HCT116 (cell line): ENCODE measurements around the gene SYT10. TPM values are rescaled to one million over a fixed set of nuclear protein-coding genes. Genes with fewer than 3 reads are reported as not detected.

Experiments used
- ATAC-seq: fragments of 200-7000 bp; cut with Tn5 transposase; 2 replicates; pipeline ENCODE4 v1.9.1; 2020; ENCODE audit warnings: mild to moderate bottlenecking, moderate library complexity
- BruUV-seq: library from RNA; stranded (reverse); fragments of 400-500 nt; replicated peaks from 2 replicates; lab custom pipeline; 2021; lab: Mats Ljungman, UMichigan
- CTCF ChIA-PET: fragments of 300-600 bp; sonication (Branson Sonifier 250); formaldehyde crosslinking; loops from one replicate; lab custom pipeline; 2021; ENCODE audit warnings: antibody characterized with exemption; lab: Charles Lee
- POLR2A ChIA-PET: fragments of 300-600, 350-600 bp; sonication (Branson Sonifier 250); formaldehyde crosslinking; loops from one replicate; lab custom pipeline; 2021; ENCODE audit warnings: antibody characterized with exemption; lab: Charles Lee
- RAD21 ChIA-PET, 2 experiments: fragments of 300-600 bp; sonication (Branson Sonifier 250); formaldehyde crosslinking; loops; one replicate each; lab custom pipeline; 2023; ENCODE audit warnings: low total read pairs in 2 of 2; ENCODE audit not compliant: uncharacterized antibody in 2 of 2, unreplicated experiment in 2 of 2, low non-redundant PET in 1 of 2; lab: Charles Lee
- DNase-seq: peaks from one replicate; pipeline ENCODE4 v3.0.0-alpha.2; 2010; ENCODE audit warnings: low read depth, low spot score
- H2AFZ ChIP-seq: fragments of 200-600 bp; shearing (Covaris generic), sonication (generic); 2 replicates; pipeline ENCODE4 v1.6.1; 2017; ENCODE audit warnings: low read depth, mixed run types, mixed read lengths, antibody characterized with exemption, low read length; ENCODE audit not compliant: poor library complexity, severe bottlenecking
- H3K27ac ChIP-seq: 2 replicates; pipeline ENCODE4 v1.5.1; 2012; ENCODE audit warnings: low read depth, low read length
- H3K27me3 ChIP-seq: fragments of 200-600 bp; sonication (generic); 2 replicates; pipeline ENCODE4 v1.6.1; 2016; ENCODE audit warnings: mixed run types, low read length, mixed read lengths; ENCODE audit not compliant: insufficient read depth
- H3K36me3 ChIP-seq, 2 experiments: fragments of 200-500 bp in 1 of 2; fragments of 200-600 bp in 1 of 2; sonication (Bioruptor generic) in 1 of 2; sonication (generic) in 1 of 2; 2 replicates each; pipeline versions ENCODE4 v1.5.1 to v1.6.1; 2014 to 2016; ENCODE audit warnings: low read length in 2 of 2, inconsistent platforms in 1 of 2, mixed read lengths in 1 of 2, mixed run types in 1 of 2; ENCODE audit not compliant: insufficient read depth in 2 of 2, control insufficient read depth in 1 of 2
- H3K4me1 ChIP-seq, 2 experiments: fragments of 200-600 bp in 1 of 2; sonication (generic) in 1 of 2; 2 replicates each; pipeline versions ENCODE4 v1.5.1 to v1.6.1; 2012 to 2017; ENCODE audit warnings: low read length in 2 of 2, inconsistent platforms in 1 of 2, mild to moderate bottlenecking in 1 of 2, mixed read lengths in 1 of 2, mixed run types in 1 of 2, moderate library complexity in 1 of 2; ENCODE audit not compliant: insufficient read depth in 2 of 2, control insufficient read depth in 1 of 2
- H3K4me2 ChIP-seq: fragments of 200-600 bp; sonication (generic); 2 replicates; pipeline ENCODE4 v1.6.1; 2017; ENCODE audit warnings: mixed run types, low read length, mixed read lengths
- H3K4me3 ChIP-seq, 2 experiments: fragments of 200-600 bp in 1 of 2; sonication (generic) in 1 of 2; replicated peaks in 1 of 2; 2 replicates each; pipeline ENCODE4 v1.5.1; 2011 to 2016; ENCODE audit warnings: low read length in 2 of 2, control low read depth in 1 of 2, low read depth in 1 of 2, mild to moderate bottlenecking in 1 of 2, mixed read lengths in 1 of 2, mixed run types in 1 of 2
- H3K79me2 ChIP-seq: fragments of 200-600 bp; sonication (generic); 2 replicates; pipeline ENCODE4 v1.6.1; 2017; ENCODE audit warnings: mild to moderate bottlenecking, mixed run types, low read length, moderate library complexity, mixed read lengths; ENCODE audit not compliant: insufficient read depth
- H3K9ac ChIP-seq: fragments of 200-600 bp; sonication (generic); 2 replicates; pipeline ENCODE4 v1.6.1; 2016; ENCODE audit warnings: low read length, mixed read lengths
- H3K9me2 ChIP-seq: fragments of 200-600 bp; sonication (generic), shearing (Covaris generic); 2 replicates; pipeline ENCODE4 v1.6.1; 2017; ENCODE audit warnings: mixed run types, mild to moderate bottlenecking, moderate library complexity; ENCODE audit not compliant: insufficient read depth
- H3K9me3 ChIP-seq, 2 experiments: fragments of 200-500 bp in 1 of 2; fragments of 200-600 bp in 1 of 2; sonication (Bioruptor generic) in 1 of 2; sonication (generic) in 1 of 2; 2 replicates each; pipeline ENCODE4 v1.6.1; 2014 to 2017; ENCODE audit warnings: low read length in 2 of 2, mixed read lengths in 2 of 2, inconsistent platforms in 1 of 2, low read depth in 1 of 2, mild to moderate bottlenecking in 1 of 2, mixed run types in 1 of 2, moderate library complexity in 1 of 2; ENCODE audit not compliant: control insufficient read depth in 1 of 2, insufficient read depth in 1 of 2
- H4K20me1 ChIP-seq: fragments of 200-600 bp; sonication (generic), shearing (Covaris generic); 2 replicates; pipeline ENCODE4 v1.6.1; 2017; ENCODE audit warnings: mixed run types, mild to moderate bottlenecking, moderate library complexity; ENCODE audit not compliant: insufficient read depth
- ATF3 ChIP-seq: IDR thresholded peaks from 2 replicates; pipeline ENCODE4 v1.6.1; 2012
- CBX3 ChIP-seq: IDR thresholded peaks from 2 replicates; pipeline ENCODE4 v1.6.1; 2012; ENCODE audit warnings: low read depth
- CEBPB ChIP-seq: IDR thresholded peaks from 2 replicates; pipeline ENCODE4 v1.6.1; 2012; ENCODE audit warnings: low read depth
- CTCF ChIP-seq, 3 experiments: fragments of 200-600 bp in 1 of 3; sonication (generic) in 1 of 3; IDR thresholded peaks in 2 of 3; conservative IDR thresholded peaks in 1 of 3; 2 replicates each; pipeline ENCODE4 v1.5.1; 2012 to 2017; ENCODE audit warnings: low read depth in 2 of 3, low read length in 2 of 3, antibody characterized with exemption in 1 of 3, borderline replicate concordance in 1 of 3, control low read depth in 1 of 3, mild to moderate bottlenecking in 1 of 3, mixed read lengths in 1 of 3, mixed run types in 1 of 3, moderate library complexity in 1 of 3; ENCODE audit not compliant: insufficient read depth in 1 of 3
- EGR1 ChIP-seq: IDR thresholded peaks from 2 replicates; pipeline ENCODE4 v1.6.1; 2012; ENCODE audit warnings: low read depth
- EZH2 ChIP-seq: fragments of 200-600 bp; sonication (generic); IDR thresholded peaks from 2 replicates; pipeline ENCODE4 v1.6.1; 2017; ENCODE audit warnings: antibody characterized with exemption, mixed run types
- FOSL1 ChIP-seq: IDR thresholded peaks from 2 replicates; pipeline ENCODE4 v1.6.1; 2012; ENCODE audit warnings: low read depth
- JUND ChIP-seq: IDR thresholded peaks from 2 replicates; pipeline ENCODE4 v1.6.1; 2012
- MAX ChIP-seq: IDR thresholded peaks from 2 replicates; pipeline ENCODE4 v1.6.1; 2012
- POLR2A ChIP-seq: IDR thresholded peaks from 2 replicates; pipeline ENCODE4 v1.7.0; 2011; ENCODE audit warnings: borderline replicate concordance; ENCODE audit not compliant: insufficient read depth, insufficient read length; ENCODE audit errors: extremely low read depth
- POLR2AphosphoS5 ChIP-seq: IDR thresholded peaks from 2 replicates; pipeline ENCODE4 v1.6.1; 2011; ENCODE audit warnings: mild to moderate bottlenecking, low read depth, low read length, moderate library complexity
- REST ChIP-seq: IDR thresholded peaks from 2 replicates; pipeline ENCODE4 v1.6.1; 2012; ENCODE audit warnings: low read depth
- SP1 ChIP-seq: IDR thresholded peaks from 2 replicates; pipeline ENCODE4 v1.6.1; 2012; ENCODE audit warnings: low read depth
- SRF ChIP-seq: IDR thresholded peaks from 2 replicates; pipeline ENCODE4 v1.6.1; 2012; ENCODE audit warnings: low read depth
- TCF7L2 ChIP-seq: IDR thresholded peaks from 2 replicates; pipeline ENCODE4 v1.7.0; 2011; ENCODE audit warnings: borderline replicate concordance, inconsistent platforms; ENCODE audit not compliant: insufficient read depth, insufficient read length; ENCODE audit errors: extremely low read depth
- YY1 ChIP-seq: IDR thresholded peaks from 2 replicates; pipeline ENCODE4 v1.6.1; 2011; ENCODE audit warnings: low read length, low read depth, moderate library complexity, mild to moderate bottlenecking; ENCODE audit not compliant: insufficient replicate concordance; ENCODE audit errors: extremely low read depth
- ZNF274 ChIP-seq: fragments of 200-500 bp; sonication (Bioruptor generic); IDR thresholded peaks from 2 replicates; pipeline ENCODE4 v1.6.1; 2014; ENCODE audit warnings: mild to moderate bottlenecking, low read depth, low read length, inconsistent platforms
- intact Hi-C: fragments of 100-400 bp; cut with micrococcal nuclease; formaldehyde crosslinking; loops from 2 replicates; pipeline ENCODE4 v1.10.0; 2022
- total RNA-seq: library from RNA; stranded (reverse); gene quantifications from one replicate; pipeline ENCODE4 v1.2.1, GENCODE V29; 2021; ENCODE audit not compliant: unreplicated experiment

The SYT10 gene
- total RNA-seq, 1 experiment from 2014 or later, result not detected

GRCh38 chr12:33488036-33488435 is 48.4 kb upstream of the SYT10 start (continued):
- TF ChIP-seq REST (no peak), ZNF274 (no peak), JUND (no peak)
- TF ChIP-seq, all 23 proteins: peak for 0

GRCh38 chr12:33486058-33486457 is 46.4 kb upstream of the SYT10 start:
- RAD21 ChIA-PET, result no interaction called here
- Histone ChIP-seq H3K27ac (no peak overlapping the region), H3K9me2 (no peaks in the 10 kb centered on the region), H3K4me1 (no peaks in the 10 kb centered on the region), H3K9ac (no peak overlapping the region), H3K4me3 (no peak overlapping the region), H3K27me3 (no peaks in the 10 kb centered on the region), H3K9me3 (peaks cover 4 to 21% of the 10 kb centered on the region in 2 experiments; a peak in 2 of 4 replicates), H4K20me1 (no peaks in the 10 kb centered on the region), H3K4me2 (no peak overlapping the region), H3K79me2 (no peaks in the 10 kb centered on the region), H2AFZ (no peak overlapping the region), H3K36me3 (no peaks in the 10 kb centered on the region)
- ATAC-seq, result no peak
- POLR2A ChIA-PET, result no interaction called here
- intact Hi-C loops, result no loop called here
- BruUV-seq, result no TSS peak
- DNase-seq, result no peak
- CTCF ChIA-PET, result no interaction called here
- TF ChIP-seq EGR1 (no peak), SP1 (no peak), FOSL1 (no peak), TCF7L2 (no peak), EZH2 (no peak), MAX (no peak), ATF3 (no peak), JUND (no peak), YY1 (no peak), CTCF (IDR thresholded peaks at IDR 0.05 in 2 of 3, conservative IDR thresholded peaks at IDR 0.05 in 1 of 3; ENCODE audit: borderline replicate concordance in 1 of 3, insufficient read depth in 1 of 3, low read depth in 2 of 3, low read length in 2 of 3) (no peak), REST (no peak), ZNF274 (no peak), CEBPB (no peak), POLR2AphosphoS5 (no peak), CBX3 (no peak), POLR2A (no peak), SRF (no peak)
